VCaP (cell line): ENCODE measurements around the gene B3GAT3.
A peak's percentile ranks its signal among the peaks of the same experiment; 100 is the strongest.
"Not testable (repeated sequence)": the region's sequence is repeated elsewhere in the genome, so short reads cannot be mapped to it uniquely, and the experiment has no call there.

Experiments used
- H3K27ac ChIP-seq: fragments of 450-650 bp; 2 replicates; pipeline ENCODE4 v1.5.1; 2017
- CTCF ChIP-seq: fragments of 450-650 bp; conservative IDR thresholded peaks from 2 replicates; pipeline ENCODE4 v1.5.1; 2017; ENCODE audit warnings: mild to moderate bottlenecking, moderate library complexity

Gene B3GAT3

GRCh38 chr11:62592146-62592815 is 29.5 kb downstream of the B3GAT3 start:
- no peak for TF ChIP-seq CTCF
- peak overlapping the region; percentile 96 for H3K27ac ChIP-seq

- TF ChIP-seq CTCF, result 0 out of 2 replicates have a peak, but pooled peaks have one; percentile 6
Measured at GRCh38 chr11:62591448-62592145, 30.2 kb downstream of the B3GAT3 start, which contains the start of gene TUT1. Gene TUT1 (minus strand): TSS chr11:62591523. CDS start chr11:62591485, 38 bp downstream.

GRCh38 chr11:62588966-62589637 is 32.7 kb downstream of the B3GAT3 start:
- H3K27ac ChIP-seq, result peak overlapping the region; percentile 70
- TF ChIP-seq CTCF, result peak; percentile 49

More at GRCh38 chr11:62591448-62592145, 30.2 kb downstream of the B3GAT3 start, which contains the start of gene TUT1:
- H3K27ac ChIP-seq, result peak within 1 kb of the TSS; percentile 96

GRCh38 chr11:62585356-62585755 is 36.4 kb downstream of the B3GAT3 start:
- not testable (repeated sequence) for H3K27ac ChIP-seq

GRCh38 chr11:62581735-62582134 is 40.1 kb downstream of the B3GAT3 start:
- H3K27ac ChIP-seq, result not testable (repeated sequence)

- TF ChIP-seq CTCF, result no peak
- no peak overlapping the region for H3K27ac ChIP-seq
Measured at GRCh38 chr11:62580959-62581715, 40.6 kb downstream of the B3GAT3 start.

- H3K27ac ChIP-seq, result no peak overlapping the region
- no peak for TF ChIP-seq CTCF
Measured at GRCh38 chr11:62579252-62579651, 42.5 kb downstream of the B3GAT3 start.

GRCh38 chr11:62578541-62578940 is 43.2 kb downstream of the B3GAT3 start:
- H3K27ac ChIP-seq, result no peak overlapping the region
- TF ChIP-seq CTCF, result no peak
